HepG2 (cell line): Measurements from ENCODE around the gene LEMD1. TPM values are rescaled to one million over a fixed set of nuclear protein-coding genes. Genes with fewer than 3 reads are reported as not detected.
A peak's percentile ranks its signal among the peaks of the same experiment; 100 is the strongest.

Source experiments
- ATAC-seq: fragments of 200-7000 bp; cut with Tn5 transposase; 3 replicates; pipeline ENCODE4 v1.9.1; 2020; ENCODE audit warnings: mild to moderate bottlenecking, moderate library complexity
- Bru-seq: library from RNA; stranded (reverse); fragments of 400-500 nt; gene quantifications from one replicate; lab custom pipeline; 2021; lab: Mats Ljungman, UMichigan
- BruChase-seq, 2 experiments: library from RNA; stranded (reverse); fragments of 400-500 nt; gene quantifications; one replicate each; lab custom pipeline; 2021; lab: Mats Ljungman, UMichigan
- BruUV-seq: library from RNA; stranded (reverse); fragments of 400-500 nt; replicated peaks from 2 replicates; lab custom pipeline; 2021; lab: Mats Ljungman, UMichigan
- CTCF ChIA-PET: fragments of 300-600 bp; formaldehyde crosslinking; extraction: SDS; loops from one replicate; lab custom pipeline; 2021; ENCODE audit warnings: low total read pairs, inconsistent platforms, low intra/inter-chr PET ratio; lab: Yijun Ruan, JAX
- POLR2A ChIA-PET: fragments of 350-600 bp; sonication (Branson Sonifier 250); formaldehyde crosslinking; loops from one replicate; lab custom pipeline; 2020; ENCODE audit warnings: antibody characterized with exemption, inconsistent platforms; lab: Yijun Ruan, JAX
- DNase-seq: peaks from one replicate; pipeline ENCODE4 v3.0.0-alpha.2; 2015; ENCODE audit warnings: low spot score
- FAIRE-seq: peaks from 3 replicates; lab custom pipeline; 2011; peaks lifted over from hg19 to GRCh38; lab: Jason Lieb, UNC
- H2AFZ ChIP-seq: one replicate; pipeline ENCODE4 v1.6.1; 2011; ENCODE audit warnings: low read length, inconsistent platforms
- H3K27ac ChIP-seq: fragments of 300-600 bp; 3 replicates; pipeline ENCODE4 v1.8.0; 2011; ENCODE audit warnings: mixed run types, mild to moderate bottlenecking, mixed read lengths, low read length, inconsistent platforms; ENCODE audit not compliant: insufficient read depth; ENCODE audit errors: extremely low read length
- H3K27me3 ChIP-seq, 2 experiments: fragments of 200-600 bp in 1 of 2; 2 replicates in 1 of 2; 3 replicates in 1 of 2; pipeline versions ENCODE4 v1.6.0 to v1.8.0; 2011; ENCODE audit warnings: low read length in 2 of 2, mild to moderate bottlenecking in 2 of 2, moderate library complexity in 2 of 2, inconsistent platforms in 1 of 2; ENCODE audit not compliant: insufficient read depth in 2 of 2, control insufficient read depth in 1 of 2
- H3K36me3 ChIP-seq, 2 experiments: fragments of 200-600 bp in 1 of 2; replicated peaks in 1 of 2; 2 replicates in 1 of 2; 3 replicates in 1 of 2; pipeline versions ENCODE4 v1.5.1 to v1.8.0; 2011; ENCODE audit warnings: low read length in 2 of 2, inconsistent platforms in 1 of 2; ENCODE audit not compliant: insufficient read depth in 2 of 2, control insufficient read depth in 1 of 2
- H3K4me1 ChIP-seq: 2 replicates; pipeline ENCODE4 v1.5.1; 2012; ENCODE audit warnings: low read length, inconsistent platforms; ENCODE audit not compliant: insufficient read depth
- H3K4me2 ChIP-seq: 2 replicates; pipeline ENCODE4 v1.6.0; 2011; ENCODE audit warnings: low read depth, low read length, inconsistent platforms
- H3K4me3 ChIP-seq, 3 experiments: fragments of 200-600 bp in 1 of 3; sonication (generic), shearing (Covaris generic) in 1 of 3; replicated peaks in 1 of 3; 2 replicates each; pipeline ENCODE4 v1.5.1; 2011 to 2016; ENCODE audit warnings: low read length in 3 of 3, inconsistent platforms in 2 of 3, low read depth in 2 of 3, mild to moderate bottlenecking in 2 of 3, control low read depth in 1 of 3, mixed read lengths in 1 of 3; ENCODE audit not compliant: insufficient read depth in 1 of 3
- H3K79me2 ChIP-seq: one replicate; pipeline ENCODE4 v1.6.1; 2011; ENCODE audit warnings: low read length, inconsistent platforms; ENCODE audit not compliant: insufficient read depth
- H3K9ac ChIP-seq: 2 replicates; pipeline ENCODE4 v1.6.0; 2011; ENCODE audit warnings: mild to moderate bottlenecking, low read depth, low read length, inconsistent platforms; ENCODE audit not compliant: insufficient read depth
- H3K9me3 ChIP-seq: 2 replicates; pipeline ENCODE4 v1.5.1; 2012; ENCODE audit warnings: mild to moderate bottlenecking, low read length
- H4K20me1 ChIP-seq: 2 replicates; pipeline ENCODE4 v1.6.0; 2011; ENCODE audit warnings: inconsistent platforms, mild to moderate bottlenecking, low read length, moderate library complexity; ENCODE audit not compliant: insufficient read depth
- ZBTB46 ChIP-seq: sonication (generic); formaldehyde crosslinking; IDR thresholded peaks from 2 replicates; pipeline ENCODE4 v1.4.0; 2020; ENCODE audit warnings: mild to moderate bottlenecking, missing genetic modification reagents, borderline replicate concordance
- WGBS: methylation state at CpG from one replicate; pipeline ENCODE4 v1.1.6; 2017; ENCODE audit warnings: low lambda C conversion rate; 5-methylcytosine and 5-hydroxymethylcytosine counted together
- in situ Hi-C: cut with HindIII; loops from 2 replicates; pipeline ENCODE4 v1.10.0; 2017; ENCODE audit warnings: low pct_unique_long_range_greater_than_20kb; ENCODE audit not compliant: extremely low pct_ligation_motif_present
- intact Hi-C: fragments of 100-400 bp; cut with micrococcal nuclease; formaldehyde crosslinking; loops from one replicate; pipeline ENCODE4 v1.10.0; 2022; ENCODE audit not compliant: unreplicated experiment
- long read RNA-seq, 2 experiments: library from RNA in 1 of 2; library from polyadenylated mRNA in 1 of 2; stranded (forward) in 1 of 2; unstranded in 1 of 2; transcript quantifications; one replicate each; pipeline ENCODE4 v2.0.0, GENCODE V29; 2019 to 2022
- polyA minus RNA-seq, 3 experiments: library from RNA; depleted of rRNA, polyadenylated mRNA; stranded (reverse); fragments of >200 nt; gene quantifications; 2 replicates each; pipeline ENCODE4 v1.2.3, GENCODE V29; 2011; ENCODE audit warnings: low replicate concordance in 1 of 3
- polyA plus RNA-seq, 8 experiments: library from polyadenylated mRNA; depleted of rRNA in 3 of 8; stranded (reverse) in 7 of 8; unstranded in 1 of 8; fragments of >200 nt; fragmentation: Illumina TruSeq in 4 of 8; extraction: Trizol in 4 of 8; gene quantifications; 2 replicates each; pipeline versions ENCODE4 v1.2.1 to v1.2.3, GENCODE V29; 2011 to 2016; ENCODE audit warnings: low read depth in 4 of 8, missing spikeins in 1 of 8, mixed read lengths in 1 of 8; ENCODE audit not compliant: insufficient read depth in 1 of 8
- total RNA-seq, 5 experiments: library from RNA; depleted of rRNA; stranded (reverse); fragments of >200 nt; fragmentation: Illumina TruSeq; extraction: Trizol; gene quantifications; 2 replicates each; pipeline ENCODE4 v1.2.3, GENCODE V29; 2016; ENCODE audit warnings: low read depth in 1 of 5

The LEMD1 gene
- total RNA-seq (2016; rRNA removed; fragmentation: Illumina TruSeq; extraction: Trizol), result 0.84 and 2.3 TPM in 2 replicates
- not detected in 2 replicates for total RNA-seq (2016; cell fraction: cytosol; rRNA removed; fragmentation: Illumina TruSeq; extraction: Trizol; ENCODE audit: low read depth)
- 0.79 and 2.7 TPM in 2 replicates for total RNA-seq (2016; cell fraction: insoluble cytoplasmic fraction; rRNA removed; fragmentation: Illumina TruSeq; extraction: Trizol)
- total RNA-seq (2016; cell fraction: membrane; rRNA removed; fragmentation: Illumina TruSeq; extraction: Trizol), result 0.62 and 0.74 TPM in 2 replicates
- total RNA-seq (2016; cell fraction: nucleus; rRNA removed; fragmentation: Illumina TruSeq; extraction: Trizol), result 4.5 and 8.3 TPM in 2 replicates
- 1.4 and 2.1 TPM in 2 replicates for polyA plus RNA-seq (2011; rRNA removed)
- 0.29 and 0.59 TPM in 2 replicates for polyA plus RNA-seq (2011; cell fraction: cytosol; rRNA removed)
- 5.5 and 6.9 TPM in 2 replicates for polyA plus RNA-seq (2011; cell fraction: nucleus; rRNA removed)
- polyA plus RNA-seq (2012), result 0.32 and 1.3 TPM in 2 replicates
- polyA plus RNA-seq (2016; cell fraction: cytosol; fragmentation: Illumina TruSeq; extraction: Trizol; ENCODE audit: low read depth), result 0.42 TPM in 1 of 2 replicates, not detected in the other
- polyA plus RNA-seq (2016; cell fraction: insoluble cytoplasmic fraction; fragmentation: Illumina TruSeq; extraction: Trizol; ENCODE audit: low read depth), result 1.2 TPM in 2 replicates
- 0.79 TPM in 1 of 2 replicates, not detected in the other for polyA plus RNA-seq (2016; cell fraction: membrane; fragmentation: Illumina TruSeq; extraction: Trizol; ENCODE audit: low read depth)
- polyA plus RNA-seq (2016; cell fraction: nucleus; fragmentation: Illumina TruSeq; extraction: Trizol; ENCODE audit: insufficient read depth, low read depth), result not detected in 2 replicates
- polyA minus RNA-seq (2011; rRNA and poly(A)+ RNA removed; ENCODE audit: low replicate concordance), result 2.3 and 20.4 TPM in 2 replicates
- 2.9 and 3.3 TPM in 2 replicates for polyA minus RNA-seq (2011; cell fraction: cytosol; rRNA and poly(A)+ RNA removed)
- polyA minus RNA-seq (2011; cell fraction: nucleus; rRNA and poly(A)+ RNA removed), result 8.5 and 10.2 TPM in 2 replicates
- Bru-seq, nascent RNA, result percentile 53 among the genes with signal in this experiment
- percentile 23 among the genes with signal in this experiment for BruChase-seq, experiment 1, labeled RNA remaining after a 6-hour chase
- BruChase-seq, experiment 2, labeled RNA remaining after a 2-hour chase, result percentile 33 among the genes with signal in this experiment
- long read RNA-seq, experiment 1, result 0 reads
- long read RNA-seq, experiment 2, partial matches to known transcripts, result 4 of 6 reads
- long read RNA-seq, experiment 2, other reads (novel, unspliced or antisense), result 2 of 6 reads

GRCh38 chr1:205421798-205422197 lies at the start of gene LEMD1:
TSS of gene LEMD1 (minus strand) at chr1:205422056. CDS start at chr1:205420536, 1,520 bp downstream.
- Histone ChIP-seq H3K9me3 (no peaks in the 10 kb centered on the region), H3K4me3 (no peak within 1 kb of the TSS), H4K20me1 (no peaks in the 10 kb centered on the region), H3K79me2 (no peaks in the 10 kb centered on the region), H3K36me3 (no peaks in the 10 kb centered on the region), H3K27ac (no peak within 1 kb of the TSS), H3K9ac (no peak within 1 kb of the TSS), H3K27me3 (peaks cover 0 to 64% of the 10 kb centered on the region in 2 experiments; a peak in 3 of 5 replicates), H3K4me2 (no peak within 1 kb of the TSS), H2AFZ (no peak within 1 kb of the TSS), H3K4me1 (no peaks in the 10 kb centered on the region)
- ATAC-seq (no peak), FAIRE-seq (no peak), DNase-seq (no peak)
- in situ Hi-C loops, result no loop called here
- WGBS, result 2% methylated on average over 2 of the region's 2 CpGs
- ChIA-PET CTCF (no interaction called here), POLR2A (no interaction called here)
- no peak for TF ChIP-seq ZBTB46 (CRISPR knock-in tag)
- intact Hi-C loops, result no loop called here
- BruUV-seq, result no TSS peak
